Measurements from ENCODE around the gene UBXN10.

UBXN10 gene

GRCh38 chr1:20182415-20182814 is 3.5 kb upstream of the UBXN10 start:
- Histone ChIP-seq H3K4me3 (replicated peaks; ENCODE audit: low read depth, low read length) (no peak overlapping the region), H3K27me3 (replicated peaks; ENCODE audit: control insufficient read depth, insufficient read depth, low read length) (peaks cover 2% of the 10 kb centered on the region), H3K36me3 (ENCODE audit: control insufficient read depth, insufficient read depth, low read length) (no peaks in the 10 kb centered on the region)
- DNase-seq (ENCODE audit: extremely low read depth, insufficient read length), result no peak
- no peak for TF ChIP-seq CTCF (IDR thresholded peaks at IDR 0.05; ENCODE audit: insufficient read depth, low read length, poor library complexity, severe bottlenecking)

- H3K36me3 ChIP-seq (ENCODE audit: control insufficient read depth, insufficient read depth, low read length), result no peaks in the 10 kb centered on the region
- H3K27me3 ChIP-seq (replicated peaks; ENCODE audit: control insufficient read depth, insufficient read depth, low read length), result peaks cover 2% of the 10 kb centered on the region
- no peak overlapping the region for H3K4me3 ChIP-seq (replicated peaks; ENCODE audit: low read depth, low read length)
- no peak for DNase-seq (ENCODE audit: extremely low read depth, insufficient read length)
- TF ChIP-seq CTCF (IDR thresholded peaks at IDR 0.05; ENCODE audit: insufficient read depth, low read length, poor library complexity, severe bottlenecking), result no peak
These were observed 2.9 kb upstream of the UBXN10 start for GRCh38 chr1:20183035-20183434.

- Histone ChIP-seq H3K4me3 (replicated peaks; ENCODE audit: low read depth, low read length) (no peak overlapping the region), H3K36me3 (ENCODE audit: control insufficient read depth, insufficient read depth, low read length) (no peaks in the 10 kb centered on the region), H3K27me3 (replicated peaks; ENCODE audit: control insufficient read depth, insufficient read depth, low read length) (peaks cover 2% of the 10 kb centered on the region)
- DNase-seq (ENCODE audit: extremely low read depth, insufficient read length), result no peak
- TF ChIP-seq CTCF (IDR thresholded peaks at IDR 0.05; ENCODE audit: insufficient read depth, low read length, poor library complexity, severe bottlenecking), result no peak
These were observed 2.2 kb upstream of the UBXN10 start for GRCh38 chr1:20183616-20184271.

- no peak for TF ChIP-seq CTCF (IDR thresholded peaks at IDR 0.05; ENCODE audit: insufficient read depth, low read length, poor library complexity, severe bottlenecking)
- no peak for DNase-seq (ENCODE audit: extremely low read depth, insufficient read length)
- H3K36me3 ChIP-seq (ENCODE audit: control insufficient read depth, insufficient read depth, low read length), result no peaks in the 10 kb centered on the region
- H3K4me3 ChIP-seq (replicated peaks; ENCODE audit: low read depth, low read length), result no peak overlapping the region
- H3K27me3 ChIP-seq (replicated peaks; ENCODE audit: control insufficient read depth, insufficient read depth, low read length), result peaks cover 3% of the 10 kb centered on the region
These were observed 1.4 kb upstream of the UBXN10 start for GRCh38 chr1:20184481-20184900.

GRCh38 chr1:20184997-20185833 is 681 bp upstream of the UBXN10 start:
- Histone ChIP-seq H3K27me3 (replicated peaks; ENCODE audit: control insufficient read depth, insufficient read depth, low read length) (peaks cover 3% of the 10 kb centered on the region), H3K36me3 (ENCODE audit: control insufficient read depth, insufficient read depth, low read length) (no peaks in the 10 kb centered on the region), H3K4me3 (replicated peaks; ENCODE audit: low read depth, low read length) (no peak overlapping the region)
- DNase-seq (ENCODE audit: extremely low read depth, insufficient read length), result no peak
- TF ChIP-seq CTCF (IDR thresholded peaks at IDR 0.05; ENCODE audit: insufficient read depth, low read length, poor library complexity, severe bottlenecking), result no peak

Measured in GM06990 (cell line).